ENCODE measurements around the gene SLC12A2. TPM values are rescaled to one million over a fixed set of nuclear protein-coding genes. Genes with fewer than 3 reads are reported as not detected.

The SLC12A2 gene
- total and polyA plus RNA-seq, 2 experiments from 2014 or later, result 8.1 to 21.3 TPM

DNA sequence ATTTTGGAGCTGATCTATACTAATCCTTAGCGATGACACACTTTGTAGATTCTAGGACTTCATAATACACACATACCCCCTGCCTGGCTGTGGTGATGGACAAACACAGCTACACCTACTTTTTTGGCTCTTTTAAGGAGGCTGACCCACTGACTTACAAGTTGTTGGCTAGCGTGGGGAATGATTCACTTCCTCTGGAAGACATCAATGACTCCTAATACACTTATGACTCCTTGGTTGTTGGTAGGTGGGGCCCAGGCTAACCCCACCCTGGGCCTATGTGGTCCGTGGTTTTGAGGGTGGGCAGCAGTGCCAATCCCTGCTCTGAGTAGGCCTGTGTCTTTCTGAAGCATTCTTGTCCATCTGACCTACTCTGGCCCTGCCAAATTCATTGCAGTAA is 144.4 kb downstream of the SLC12A2 start:
- no peak overlapping the region for H3K4me2 ChIP-seq
- no peak overlapping the region for H3K4me3 Mint-ChIP-seq

More for the DNA sequence above, 144.4 kb downstream of the SLC12A2 start:
- H4K20me1 ChIP-seq (replicated peaks; ENCODE audit: insufficient read depth), result no peaks in the 10 kb centered on the region
- no peak for ATAC-seq
- no peaks in the 10 kb centered on the region for H3K36me3 ChIP-seq (ENCODE audit: insufficient read depth)
- H3K36me3 Mint-ChIP-seq (ENCODE audit: low read depth), result no peaks in the 10 kb centered on the region
- H3F3A ChIP-seq (replicated peaks; ENCODE audit: low read depth), result no peaks in the 10 kb centered on the region
- TF ChIP-seq, protein P1, sequence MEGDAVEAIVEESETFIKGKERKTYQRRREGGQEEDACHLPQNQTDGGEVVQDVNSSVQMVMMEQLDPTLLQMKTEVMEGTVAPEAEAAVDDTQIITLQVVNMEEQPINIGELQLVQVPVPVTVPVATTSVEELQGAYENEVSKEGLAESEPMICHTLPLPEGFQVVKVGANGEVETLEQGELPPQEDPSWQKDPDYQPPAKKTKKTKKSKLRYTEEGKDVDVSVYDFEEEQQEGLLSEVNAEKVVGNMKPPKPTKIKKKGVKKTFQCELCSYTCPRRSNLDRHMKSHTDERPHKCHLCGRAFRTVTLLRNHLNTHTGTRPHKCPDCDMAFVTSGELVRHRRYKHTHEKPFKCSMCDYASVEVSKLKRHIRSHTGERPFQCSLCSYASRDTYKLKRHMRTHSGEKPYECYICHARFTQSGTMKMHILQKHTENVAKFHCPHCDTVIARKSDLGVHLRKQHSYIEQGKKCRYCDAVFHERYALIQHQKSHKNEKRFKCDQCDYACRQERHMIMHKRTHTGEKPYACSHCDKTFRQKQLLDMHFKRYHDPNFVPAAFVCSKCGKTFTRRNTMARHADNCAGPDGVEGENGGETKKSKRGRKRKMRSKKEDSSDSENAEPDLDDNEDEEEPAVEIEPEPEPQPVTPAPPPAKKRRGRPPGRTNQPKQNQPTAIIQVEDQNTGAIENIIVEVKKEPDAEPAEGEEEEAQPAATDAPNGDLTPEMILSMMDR (conservative IDR thresholded peaks at IDR 0.05; ENCODE audit: low read depth in 2 of 2), result no peak
- TF ChIP-seq NANOG (IDR thresholded peaks at IDR 0.05; ENCODE audit: borderline replicate concordance) (no peak), ZNF114 (CRISPR knock-in tag; IDR thresholded peaks at IDR 0.05) (no peak), STAT1 (IDR thresholded peaks at IDR 0.05; ENCODE audit: unreplicated experiment) (no peak), CREB1 (CRISPR knock-in tag; IDR thresholded peaks at IDR 0.05; ENCODE audit: low read depth) (no peak), EZH2phosphoT487 (IDR thresholded peaks at IDR 0.05; ENCODE audit: unreplicated experiment) (no peak), POLR2AphosphoS5 (IDR thresholded peaks at IDR 0.05; ENCODE audit: low read depth) (no peak)
- TF ChIP-seq, protein P2, sequence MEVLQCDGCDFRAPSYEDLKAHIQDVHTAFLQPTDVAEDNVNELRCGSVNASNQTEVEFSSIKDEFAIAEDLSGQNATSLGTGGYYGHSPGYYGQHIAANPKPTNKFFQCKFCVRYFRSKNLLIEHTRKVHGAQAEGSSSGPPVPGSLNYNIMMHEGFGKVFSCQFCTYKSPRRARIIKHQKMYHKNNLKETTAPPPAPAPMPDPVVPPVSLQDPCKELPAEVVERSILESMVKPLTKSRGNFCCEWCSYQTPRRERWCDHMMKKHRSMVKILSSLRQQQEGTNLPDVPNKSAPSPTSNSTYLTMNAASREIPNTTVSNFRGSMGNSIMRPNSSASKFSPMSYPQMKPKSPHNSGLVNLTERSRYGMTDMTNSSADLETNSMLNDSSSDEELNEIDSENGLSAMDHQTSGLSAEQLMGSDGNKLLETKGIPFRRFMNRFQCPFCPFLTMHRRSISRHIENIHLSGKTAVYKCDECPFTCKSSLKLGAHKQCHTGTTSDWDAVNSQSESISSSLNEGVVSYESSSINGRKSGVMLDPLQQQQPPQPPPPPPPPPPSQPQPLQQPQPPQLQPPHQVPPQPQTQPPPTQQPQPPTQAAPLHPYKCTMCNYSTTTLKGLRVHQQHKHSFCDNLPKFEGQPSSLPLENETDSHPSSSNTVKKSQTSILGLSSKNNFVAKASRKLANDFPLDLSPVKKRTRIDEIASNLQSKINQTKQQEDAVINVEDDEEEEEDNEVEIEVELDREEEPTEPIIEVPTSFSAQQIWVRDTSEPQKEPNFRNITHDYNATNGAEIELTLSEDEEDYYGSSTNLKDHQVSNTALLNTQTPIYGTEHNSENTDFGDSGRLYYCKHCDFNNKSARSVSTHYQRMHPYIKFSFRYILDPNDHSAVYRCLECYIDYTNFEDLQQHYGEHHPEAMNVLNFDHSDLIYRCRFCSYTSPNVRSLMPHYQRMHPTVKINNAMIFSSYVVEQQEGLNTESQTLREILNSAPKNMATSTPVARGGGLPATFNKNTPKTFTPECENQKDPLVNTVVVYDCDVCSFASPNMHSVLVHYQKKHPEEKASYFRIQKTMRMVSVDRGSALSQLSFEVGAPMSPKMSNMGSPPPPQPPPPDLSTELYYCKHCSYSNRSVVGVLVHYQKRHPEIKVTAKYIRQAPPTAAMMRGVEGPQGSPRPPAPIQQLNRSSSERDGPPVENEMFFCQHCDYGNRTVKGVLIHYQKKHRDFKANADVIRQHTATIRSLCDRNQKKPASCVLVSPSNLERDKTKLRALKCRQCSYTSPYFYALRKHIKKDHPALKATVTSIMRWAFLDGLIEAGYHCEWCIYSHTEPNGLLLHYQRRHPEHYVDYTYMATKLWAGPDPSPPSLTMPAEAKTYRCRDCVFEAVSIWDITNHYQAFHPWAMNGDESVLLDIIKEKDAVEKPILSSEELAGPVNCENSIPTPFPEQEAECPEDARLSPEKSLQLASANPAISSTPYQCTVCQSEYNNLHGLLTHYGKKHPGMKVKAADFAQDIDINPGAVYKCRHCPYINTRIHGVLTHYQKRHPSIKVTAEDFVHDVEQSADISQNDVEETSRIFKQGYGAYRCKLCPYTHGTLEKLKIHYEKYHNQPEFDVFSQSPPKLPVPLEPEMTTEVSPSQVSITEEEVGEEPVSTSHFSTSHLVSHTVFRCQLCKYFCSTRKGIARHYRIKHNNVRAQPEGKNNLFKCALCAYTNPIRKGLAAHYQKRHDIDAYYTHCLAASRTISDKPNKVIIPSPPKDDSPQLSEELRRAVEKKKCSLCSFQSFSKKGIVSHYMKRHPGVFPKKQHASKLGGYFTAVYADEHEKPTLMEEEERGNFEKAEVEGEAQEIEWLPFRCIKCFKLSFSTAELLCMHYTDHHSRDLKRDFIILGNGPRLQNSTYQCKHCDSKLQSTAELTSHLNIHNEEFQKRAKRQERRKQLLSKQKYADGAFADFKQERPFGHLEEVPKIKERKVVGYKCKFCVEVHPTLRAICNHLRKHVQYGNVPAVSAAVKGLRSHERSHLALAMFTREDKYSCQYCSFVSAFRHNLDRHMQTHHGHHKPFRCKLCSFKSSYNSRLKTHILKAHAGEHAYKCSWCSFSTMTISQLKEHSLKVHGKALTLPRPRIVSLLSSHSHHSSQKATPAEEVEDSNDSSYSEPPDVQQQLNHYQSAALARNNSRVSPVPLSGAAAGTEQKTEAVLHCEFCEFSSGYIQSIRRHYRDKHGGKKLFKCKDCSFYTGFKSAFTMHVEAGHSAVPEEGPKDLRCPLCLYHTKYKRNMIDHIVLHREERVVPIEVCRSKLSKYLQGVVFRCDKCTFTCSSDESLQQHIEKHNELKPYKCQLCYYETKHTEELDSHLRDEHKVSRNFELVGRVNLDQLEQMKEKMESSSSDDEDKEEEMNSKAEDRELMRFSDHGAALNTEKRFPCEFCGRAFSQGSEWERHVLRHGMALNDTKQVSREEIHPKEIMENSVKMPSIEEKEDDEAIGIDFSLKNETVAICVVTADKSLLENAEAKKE (CRISPR knock-in tag; IDR thresholded peaks at IDR 0.05), result no peak
- TF ChIP-seq, protein P3, sequence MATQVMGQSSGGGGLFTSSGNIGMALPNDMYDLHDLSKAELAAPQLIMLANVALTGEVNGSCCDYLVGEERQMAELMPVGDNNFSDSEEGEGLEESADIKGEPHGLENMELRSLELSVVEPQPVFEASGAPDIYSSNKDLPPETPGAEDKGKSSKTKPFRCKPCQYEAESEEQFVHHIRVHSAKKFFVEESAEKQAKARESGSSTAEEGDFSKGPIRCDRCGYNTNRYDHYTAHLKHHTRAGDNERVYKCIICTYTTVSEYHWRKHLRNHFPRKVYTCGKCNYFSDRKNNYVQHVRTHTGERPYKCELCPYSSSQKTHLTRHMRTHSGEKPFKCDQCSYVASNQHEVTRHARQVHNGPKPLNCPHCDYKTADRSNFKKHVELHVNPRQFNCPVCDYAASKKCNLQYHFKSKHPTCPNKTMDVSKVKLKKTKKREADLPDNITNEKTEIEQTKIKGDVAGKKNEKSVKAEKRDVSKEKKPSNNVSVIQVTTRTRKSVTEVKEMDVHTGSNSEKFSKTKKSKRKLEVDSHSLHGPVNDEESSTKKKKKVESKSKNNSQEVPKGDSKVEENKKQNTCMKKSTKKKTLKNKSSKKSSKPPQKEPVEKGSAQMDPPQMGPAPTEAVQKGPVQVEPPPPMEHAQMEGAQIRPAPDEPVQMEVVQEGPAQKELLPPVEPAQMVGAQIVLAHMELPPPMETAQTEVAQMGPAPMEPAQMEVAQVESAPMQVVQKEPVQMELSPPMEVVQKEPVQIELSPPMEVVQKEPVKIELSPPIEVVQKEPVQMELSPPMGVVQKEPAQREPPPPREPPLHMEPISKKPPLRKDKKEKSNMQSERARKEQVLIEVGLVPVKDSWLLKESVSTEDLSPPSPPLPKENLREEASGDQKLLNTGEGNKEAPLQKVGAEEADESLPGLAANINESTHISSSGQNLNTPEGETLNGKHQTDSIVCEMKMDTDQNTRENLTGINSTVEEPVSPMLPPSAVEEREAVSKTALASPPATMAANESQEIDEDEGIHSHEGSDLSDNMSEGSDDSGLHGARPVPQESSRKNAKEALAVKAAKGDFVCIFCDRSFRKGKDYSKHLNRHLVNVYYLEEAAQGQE (IDR thresholded peaks at IDR 0.05; ENCODE audit: unreplicated experiment), result no peak
- peaks cover 13% of the 10 kb centered on the region; the same call in 1 of the 2 replicates for H3K9me2 ChIP-seq (ENCODE audit: insufficient read depth)
- H3K4me3 ChIP-seq, result no peak overlapping the region
- 0 out of 3 replicates have a peak, but pooled peaks cover 3% of the 10 kb centered on the region for H3K4me1 Mint-ChIP-seq
- H3K27ac ChIP-seq (ENCODE audit: low read depth), result no peak overlapping the region
- no peaks in the 10 kb centered on the region for H3K27me3 ChIP-seq (ENCODE audit: insufficient read depth)
- H3K9me3 Mint-ChIP-seq, result no peaks in the 10 kb centered on the region
- no peaks in the 10 kb centered on the region for H3K79me2 ChIP-seq (replicated peaks; ENCODE audit: insufficient read depth)
- no peak overlapping the region for H3K27ac Mint-ChIP-seq
- H3K27me3 Mint-ChIP-seq (ENCODE audit: insufficient read depth, low read depth, poor library complexity), result no peaks in the 10 kb centered on the region
- no peak for DNase-seq (ENCODE audit: low spot score)
- no peak overlapping the region for H2AFZ ChIP-seq
- no peaks in the 10 kb centered on the region for H3K4me1 ChIP-seq (ENCODE audit: insufficient read depth)

All from GM23338 (cell line).